ENCODE measurements around the gene PCBP3. TPM values are rescaled to one million over a fixed set of nuclear protein-coding genes. Genes with fewer than 3 reads are reported as not detected.
"Not testable (repeated sequence)": the region's sequence is repeated elsewhere in the genome, so short reads cannot be mapped to it uniquely, and the experiment has no call there.

PCBP3 gene
- polyA plus RNA-seq, 5 donors, result 1.9 to 2.8 (median 2.2) TPM

- DNase-seq, result no peak
Measured at GRCh38 chr21:45844181-45844580, 200.7 kb downstream of the PCBP3 start.

GRCh38 chr21:45845063-45845769 lies 201.7 kb downstream of the PCBP3 start:
- no peak for DNase-seq

- DNase-seq, result no peak
Measured at GRCh38 chr21:45845770-45846090, 202.2 kb downstream of the PCBP3 start.

- no peak for DNase-seq
Measured at GRCh38 chr21:45846373-45847160, 203.0 kb downstream of the PCBP3 start.

- DNase-seq, result no peak
Measured at GRCh38 chr21:45847870-45848269, 204.3 kb downstream of the PCBP3 start.

GRCh38 chr21:45848331-45848730 lies 204.8 kb downstream of the PCBP3 start:
- no peak for DNase-seq

- no peak for DNase-seq
Measured at GRCh38 chr21:45848805-45849204, 205.3 kb downstream of the PCBP3 start.

- no peak for DNase-seq
Measured at GRCh38 chr21:45849651-45850050, 206.1 kb downstream of the PCBP3 start.

GRCh38 chr21:45850181-45850580 lies 206.7 kb downstream of the PCBP3 start:
- DNase-seq, result no peak

GRCh38 chr21:45852386-45852785 lies 208.9 kb downstream of the PCBP3 start:
- DNase-seq, result not testable (repeated sequence)

GRCh38 chr21:45852886-45853400 lies 209.4 kb downstream of the PCBP3 start:
- no peak for DNase-seq

- no peak for DNase-seq
Measured at GRCh38 chr21:45853703-45854342, 210.3 kb downstream of the PCBP3 start.

GRCh38 chr21:45854690-45855247 lies 211.2 kb downstream of the PCBP3 start:
- DNase-seq, result no peak

GRCh38 chr21:45855248-45855811 lies 211.8 kb downstream of the PCBP3 start:
- DNase-seq, result no peak

- DNase-seq, result no peak
Measured at GRCh38 chr21:45856442-45856841, 212.9 kb downstream of the PCBP3 start.

- no peak for DNase-seq
Measured at GRCh38 chr21:45856906-45857305, 213.4 kb downstream of the PCBP3 start.

GRCh38 chr21:45857761-45858160 lies 214.2 kb downstream of the PCBP3 start:
- DNase-seq, result no peak

GRCh38 chr21:45858180-45858579 lies 214.7 kb downstream of the PCBP3 start:
- no peak for DNase-seq

GRCh38 chr21:45859041-45859761 lies 215.7 kb downstream of the PCBP3 start:
- DNase-seq, result no peak

GRCh38 chr21:45859762-45860357 lies 216.3 kb downstream of the PCBP3 start:
- DNase-seq, result no peak
